Measurements from ENCODE around the gene COL10A1. TPM values are rescaled to one million over a fixed set of nuclear protein-coding genes. Genes with fewer than 3 reads are reported as not detected.

The COL10A1 gene
- total RNA-seq (2014; rRNA removed; shearing (Covaris generic)): 0.02 TPM in 1 of 2 replicates, not detected in the other
- not detected in 2 replicates for polyA plus RNA-seq (2014; cell fraction: nucleus; rRNA removed)

DNA sequence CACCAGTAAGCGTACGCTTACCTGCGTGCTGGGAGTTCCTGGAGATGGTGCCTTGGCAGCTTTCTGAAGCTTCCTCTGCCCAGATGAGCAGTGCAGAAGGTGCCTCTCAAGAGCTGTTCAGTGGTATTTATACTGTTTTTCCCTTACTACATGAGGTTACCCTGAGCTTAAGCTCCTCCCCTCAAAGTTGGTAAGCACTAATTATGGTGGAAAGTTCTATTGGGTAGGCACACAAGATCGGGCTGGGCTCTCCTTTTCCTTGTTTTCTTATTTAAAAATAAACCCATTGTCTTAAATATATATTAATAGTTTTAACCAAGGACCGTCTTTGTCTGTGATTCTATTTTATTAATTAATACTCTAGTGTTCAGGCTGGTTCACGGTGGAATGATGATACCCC is at the start of gene COL10A1:
COL10A1 (minus strand) TSS at position 101 of the 400 bp plus-strand sequence. CDS start 640 bp downstream, outside the sequence.
- no peak for DNase-seq (ENCODE audit: extremely low read depth, low read depth)

DNA sequence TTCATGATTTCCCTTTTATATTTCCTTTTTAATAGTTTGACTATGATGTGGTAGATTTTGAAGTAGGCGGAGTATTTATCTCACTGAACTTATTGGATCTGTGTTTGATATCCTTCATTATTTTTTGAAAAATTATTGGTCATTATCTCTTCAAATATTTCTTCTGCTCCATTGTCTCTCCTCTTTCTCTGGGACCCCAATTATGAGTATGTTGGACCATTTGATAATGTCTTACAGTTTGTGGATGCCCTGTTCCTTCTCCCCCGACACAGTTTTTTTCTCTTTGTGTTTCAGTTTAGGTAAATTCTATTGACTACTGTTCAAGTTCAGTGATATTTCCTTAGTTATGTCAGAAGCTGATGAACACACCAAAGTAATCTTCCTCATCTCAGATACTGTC is 49.4 kb upstream of the COL10A1 start:
- DNase-seq (ENCODE audit: extremely low read depth, low read depth): no peak

DNA sequence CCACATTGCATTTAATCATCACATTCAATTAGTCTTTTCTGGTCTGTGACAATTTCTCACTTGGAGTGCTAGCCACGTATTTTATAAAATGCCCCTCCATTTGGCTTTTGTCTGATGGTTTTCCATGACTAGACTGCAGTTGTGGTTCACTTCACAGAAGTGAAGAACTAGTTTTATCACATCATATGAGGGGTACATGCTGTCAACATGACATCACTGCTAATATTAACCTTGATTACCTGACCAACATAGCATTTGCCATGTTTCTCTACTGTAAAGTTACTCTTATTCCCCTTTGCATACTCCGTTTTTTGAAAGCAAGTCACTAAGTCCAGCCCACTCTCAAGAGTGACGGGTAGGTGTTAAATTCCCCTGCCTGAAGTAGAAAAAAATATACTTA is 48.0 kb upstream of the COL10A1 start:
- no peak for DNase-seq (ENCODE audit: extremely low read depth, low read depth)

DNA sequence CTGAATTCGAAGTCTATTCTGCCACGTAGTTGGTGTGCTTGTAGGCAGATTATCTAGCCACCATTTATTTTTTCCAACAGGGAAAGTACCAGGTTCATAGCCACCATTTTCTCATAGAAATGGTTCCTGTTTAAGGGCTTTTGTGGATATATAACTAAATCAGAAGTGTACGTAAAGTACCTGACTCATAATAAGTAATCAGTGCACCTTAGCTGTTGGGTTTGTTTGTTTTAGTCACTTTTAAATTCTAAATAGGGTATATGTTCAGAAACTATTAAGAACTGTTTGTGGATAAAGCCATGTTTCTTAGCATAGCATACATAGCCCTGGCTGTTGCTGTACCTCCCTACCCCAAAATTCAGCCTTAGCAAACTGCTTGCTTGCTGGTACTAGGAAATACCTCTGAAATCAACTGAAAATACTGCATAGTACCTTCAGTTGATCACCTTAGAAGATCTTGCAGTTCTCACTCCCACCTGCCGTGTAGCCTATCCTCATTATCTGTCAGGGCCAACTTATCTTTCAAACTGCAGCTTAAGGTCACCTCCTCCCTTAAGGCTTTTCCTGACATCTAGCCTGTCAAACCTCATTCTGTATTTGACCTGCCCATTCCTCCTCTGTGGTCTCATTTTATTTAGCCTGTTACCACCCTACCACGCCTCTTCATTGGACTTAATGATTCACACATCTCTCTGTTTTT is 44.6 kb upstream of the COL10A1 start:
- no peak for DNase-seq (ENCODE audit: extremely low read depth, low read depth)

DNA sequence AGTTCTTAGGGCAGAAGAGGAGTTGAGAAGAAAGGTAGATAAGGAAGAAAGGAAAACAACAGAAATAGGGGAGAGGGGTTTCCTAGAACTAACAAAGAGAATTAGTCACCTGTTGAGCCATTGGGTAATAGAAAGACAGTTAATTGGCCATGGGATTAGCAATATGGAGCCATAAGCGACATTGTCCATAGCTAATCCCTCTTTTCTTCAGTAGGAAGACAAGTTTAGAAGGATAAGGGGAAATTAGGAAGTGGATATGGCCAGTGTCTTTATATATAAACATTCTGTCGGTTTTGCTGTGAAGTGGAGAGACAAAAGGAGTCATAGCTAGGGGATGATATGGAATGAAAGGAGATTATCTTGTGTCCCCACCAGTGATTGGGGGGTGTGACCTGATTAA is 43.9 kb upstream of the COL10A1 start:
- no peak for DNase-seq (ENCODE audit: extremely low read depth, low read depth)

DNA sequence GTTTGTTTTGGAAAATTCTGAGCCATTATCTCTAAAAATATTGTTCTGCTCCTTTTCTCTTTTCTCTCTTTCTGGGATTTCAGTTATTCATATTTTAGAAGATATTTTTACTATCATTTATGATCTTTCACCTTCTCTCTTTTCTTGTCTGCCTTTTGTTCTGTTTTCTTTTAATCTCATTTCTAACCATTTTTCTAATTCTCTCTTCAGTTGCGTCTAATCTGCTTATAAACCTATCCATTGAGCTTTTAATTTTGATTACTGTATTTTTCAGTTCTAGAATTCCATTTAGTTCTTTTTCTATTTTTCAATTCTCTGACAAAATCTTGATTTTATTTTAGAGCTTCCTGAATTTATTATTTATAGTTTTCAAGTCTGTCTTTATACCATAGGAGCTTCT is 42.2 kb upstream of the COL10A1 start:
- no peak for DNase-seq (ENCODE audit: extremely low read depth, low read depth)

DNA sequence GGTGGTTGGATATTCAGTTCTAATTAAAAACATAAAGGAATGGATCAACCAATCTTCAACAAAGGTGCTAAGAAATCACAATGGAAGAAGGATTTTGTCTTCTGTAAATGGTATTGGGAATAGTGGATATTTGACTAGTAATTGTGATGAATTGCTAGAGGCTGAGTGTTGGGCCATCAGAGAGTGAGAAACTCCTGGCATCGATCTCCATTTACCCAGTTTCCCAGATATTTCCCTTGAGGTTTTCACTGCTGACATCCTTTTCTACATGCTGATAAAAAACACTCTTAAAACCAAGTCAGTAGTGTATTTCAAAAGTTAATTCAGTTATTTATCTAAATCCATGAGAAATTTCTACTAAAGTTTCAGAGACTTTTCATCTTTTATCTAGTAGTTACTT is 40.4 kb upstream of the COL10A1 start:
- DNase-seq (ENCODE audit: extremely low read depth, low read depth): no peak

DNA sequence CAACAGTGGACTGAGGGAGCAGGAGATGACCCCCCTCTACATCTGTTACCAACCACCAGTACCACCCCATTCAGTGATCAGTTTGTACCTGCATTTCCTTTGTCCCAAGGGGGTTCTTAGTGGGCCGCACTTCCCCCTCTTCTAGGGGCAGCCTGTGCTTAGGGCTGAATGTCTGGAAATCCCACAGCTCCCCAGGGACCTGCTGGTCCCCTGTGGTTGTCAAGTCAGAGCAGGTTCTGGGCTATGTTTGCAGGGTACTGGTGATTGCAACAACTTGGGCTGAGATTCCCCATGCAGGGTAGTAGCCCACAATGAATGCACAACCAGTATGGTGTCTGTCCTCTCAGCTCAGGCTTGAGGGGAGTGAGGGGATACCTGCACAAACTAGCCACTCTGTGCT is 39.7 kb upstream of the COL10A1 start:
- DNase-seq (ENCODE audit: extremely low read depth, low read depth): no peak

DNA sequence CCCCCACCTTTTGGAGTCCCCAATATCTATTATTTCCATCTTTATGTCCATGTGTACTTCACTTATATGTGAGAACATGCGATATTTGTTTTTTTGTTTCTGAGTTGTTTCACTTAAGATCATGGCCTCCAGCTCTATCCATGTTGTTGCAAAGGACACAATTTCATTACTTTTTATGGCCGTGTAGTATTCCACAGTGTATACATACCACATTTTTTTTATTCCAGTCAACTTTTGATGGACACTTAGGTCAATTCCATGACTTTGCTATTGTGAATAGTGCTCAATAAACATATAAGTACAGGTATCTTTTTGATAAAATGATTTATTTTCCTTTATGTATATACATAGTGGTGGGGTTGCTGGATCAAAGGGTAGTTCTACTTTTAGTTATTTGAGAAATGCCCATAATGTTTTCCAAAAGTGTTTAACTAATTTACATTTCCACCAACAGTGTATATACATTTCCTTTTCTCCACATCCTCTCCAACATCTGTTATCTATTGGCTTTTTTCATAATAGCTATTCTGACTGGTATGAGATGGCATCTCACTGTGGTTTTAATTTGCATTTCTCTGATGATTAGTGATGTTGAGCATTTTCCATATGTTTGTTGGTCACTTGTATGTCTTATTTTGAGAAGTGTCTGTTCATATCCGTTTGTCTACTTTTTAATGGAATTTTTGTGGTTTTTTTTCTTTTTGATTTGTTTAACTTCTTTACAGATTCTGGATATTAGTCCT is 34.0 kb upstream of the COL10A1 start:
- no peak for DNase-seq (ENCODE audit: extremely low read depth, low read depth)

DNA sequence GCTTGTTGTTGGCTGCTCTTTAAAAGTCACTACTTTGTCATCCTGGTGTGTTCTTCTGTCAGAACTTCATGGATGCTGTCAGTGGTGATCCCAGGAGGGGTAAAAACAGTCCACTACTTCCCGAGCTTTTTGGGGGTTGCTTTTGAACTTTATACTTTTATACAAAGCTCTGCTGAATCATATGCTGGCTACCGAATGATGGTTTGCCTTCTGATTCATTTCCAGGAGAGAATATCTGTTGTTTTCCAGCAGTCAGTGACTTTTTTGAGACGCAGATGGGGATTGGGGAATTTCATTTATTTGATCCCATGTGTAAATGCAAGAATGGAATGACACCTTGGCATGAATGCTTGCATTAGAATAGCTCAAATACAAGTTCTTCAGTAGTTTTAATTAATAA is 32.7 kb upstream of the COL10A1 start:
- DNase-seq (ENCODE audit: extremely low read depth, low read depth): no peak

DNA sequence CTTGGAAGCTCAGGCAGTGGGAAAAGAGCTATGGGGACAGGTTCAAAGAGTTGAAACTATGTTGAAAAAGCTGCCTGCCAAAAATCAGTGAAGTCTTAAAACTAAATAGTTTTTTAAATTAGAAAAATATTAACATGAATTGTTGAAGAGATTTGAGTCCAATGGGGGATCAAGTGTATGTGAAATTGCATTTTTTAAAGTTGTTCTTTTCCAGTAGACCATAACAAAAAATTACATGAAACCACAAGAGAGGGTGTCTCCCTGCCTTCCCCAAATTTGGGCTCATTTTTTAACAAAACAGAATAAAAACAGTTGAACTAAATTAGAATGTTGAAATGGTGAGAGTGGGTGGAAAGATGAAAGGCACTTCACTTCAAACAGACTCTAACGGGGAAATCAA is 31.5 kb upstream of the COL10A1 start:
- no peak for DNase-seq (ENCODE audit: extremely low read depth, low read depth)

DNA sequence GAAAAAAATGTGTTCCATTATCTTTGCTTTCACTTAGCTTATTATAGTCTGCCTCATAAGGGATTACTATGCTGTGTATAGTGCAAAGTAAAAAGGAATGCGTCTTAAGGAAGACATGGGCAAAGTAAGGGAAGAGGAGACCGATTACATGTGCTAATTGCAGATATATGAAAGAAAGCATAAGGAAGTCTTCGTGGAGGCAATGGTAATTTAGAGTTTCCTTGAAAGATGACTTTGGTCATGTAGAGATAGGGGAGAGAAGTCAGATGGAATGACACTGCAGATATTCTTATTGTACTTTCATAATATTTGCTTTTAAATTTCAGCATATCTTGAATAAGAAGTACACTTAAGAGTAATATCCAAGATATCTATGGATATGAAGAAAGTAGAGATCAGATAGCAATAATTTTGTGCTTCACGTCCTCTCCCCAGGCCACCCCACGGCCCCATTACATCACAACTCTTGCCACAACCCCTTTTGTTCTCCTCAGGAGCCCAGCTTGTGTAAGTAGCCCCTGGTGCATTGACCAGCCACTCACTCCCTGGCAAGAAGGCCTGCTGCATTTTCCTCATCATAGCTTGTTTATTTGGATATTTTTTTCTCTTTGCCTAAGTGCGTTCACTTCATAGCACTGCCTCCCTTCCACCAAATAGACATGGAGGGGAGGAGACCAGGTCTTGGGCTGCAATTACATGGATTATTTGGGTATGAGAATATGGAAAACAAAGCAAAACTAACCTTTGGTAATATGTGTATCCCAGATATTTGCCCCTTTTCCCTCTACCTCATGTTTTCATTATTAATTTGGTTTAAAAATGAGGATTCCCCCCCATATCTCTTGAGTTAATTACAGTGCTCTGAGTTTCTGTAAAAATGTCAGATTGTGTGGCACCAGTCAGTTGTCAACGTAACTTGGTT is 30.7 kb upstream of the COL10A1 start:
- no peak for DNase-seq (ENCODE audit: extremely low read depth, low read depth)

DNA sequence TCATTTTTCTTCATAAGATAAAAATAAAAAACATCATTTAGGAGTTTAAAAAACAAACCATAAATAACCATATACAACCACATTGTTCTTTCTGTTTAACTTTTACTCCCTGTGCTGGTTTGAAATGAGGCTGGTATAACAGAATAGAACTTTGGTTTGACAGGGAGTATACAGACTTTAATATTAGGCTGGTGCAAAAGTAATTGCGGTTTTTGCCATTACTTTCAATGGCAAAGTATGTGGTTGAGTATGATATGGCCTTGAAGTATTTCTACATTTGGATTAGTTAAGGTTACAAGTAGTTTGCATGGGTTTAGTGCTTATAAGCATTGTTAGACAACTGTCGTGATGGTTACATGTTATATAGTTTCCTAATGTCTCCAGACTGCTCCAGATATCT is 29.0 kb upstream of the COL10A1 start:
- DNase-seq (ENCODE audit: extremely low read depth, low read depth): no peak

DNA sequence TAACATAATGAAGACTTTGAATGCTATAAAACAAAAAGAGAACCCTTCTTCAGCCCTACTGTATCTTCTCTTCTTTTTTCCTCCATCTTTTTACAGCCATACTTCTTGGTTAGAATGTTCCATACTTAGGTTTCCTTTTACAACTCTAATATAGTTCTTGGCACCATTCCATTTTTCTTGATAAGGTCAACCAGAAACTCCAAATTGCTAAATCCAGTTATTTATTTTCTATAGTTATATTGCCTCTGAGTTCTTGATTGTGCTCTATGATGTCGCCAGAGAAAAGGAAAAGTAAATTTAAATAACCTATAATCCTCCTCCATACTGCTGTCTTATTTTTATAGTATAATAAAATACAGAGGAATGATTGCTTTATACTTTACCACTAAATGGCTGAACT is 26.7 kb upstream of the COL10A1 start:
- no peak for DNase-seq (ENCODE audit: extremely low read depth, low read depth)

DNA sequence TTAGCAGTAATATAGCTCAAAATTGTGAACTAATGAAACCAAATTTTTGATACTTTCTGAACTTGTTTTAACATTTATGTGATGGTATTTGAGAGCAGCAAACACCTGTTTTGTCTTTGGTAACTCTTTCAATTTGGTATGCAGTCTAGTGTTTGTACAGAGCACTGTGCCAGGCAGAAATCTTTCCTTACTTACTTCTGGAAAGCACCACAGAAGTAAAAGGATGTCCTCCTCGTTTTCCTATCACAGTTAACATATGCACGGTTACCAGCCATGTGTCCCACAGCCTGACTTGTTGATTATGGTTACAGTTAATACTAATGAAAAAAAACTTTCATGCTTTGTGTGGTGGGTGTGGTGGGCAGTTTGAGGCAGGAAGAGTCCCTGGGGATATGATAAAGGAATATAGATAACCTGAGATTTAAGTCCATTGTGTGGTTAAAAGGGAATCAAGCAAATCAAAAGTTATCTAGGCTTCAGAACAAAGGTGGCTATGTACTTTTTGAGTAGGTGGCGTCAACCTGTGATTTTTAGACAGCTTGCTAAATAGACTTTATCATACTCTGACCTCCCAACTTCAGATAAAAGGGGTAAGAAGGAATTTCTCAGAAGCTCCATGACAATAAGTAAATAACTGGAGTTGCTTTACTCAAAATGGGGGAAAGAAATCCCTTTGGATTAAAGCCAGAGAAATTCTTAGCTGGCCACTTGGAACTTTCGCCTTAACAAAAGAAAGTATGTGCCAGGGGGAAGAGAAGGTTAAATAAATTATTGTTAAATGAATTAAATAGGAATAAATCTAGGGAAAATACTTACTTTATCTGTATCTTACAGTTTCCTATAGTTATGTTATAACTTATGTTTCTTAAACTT is 20.1 kb upstream of the COL10A1 start:
- DNase-seq (ENCODE audit: extremely low read depth, low read depth): no peak

DNA sequence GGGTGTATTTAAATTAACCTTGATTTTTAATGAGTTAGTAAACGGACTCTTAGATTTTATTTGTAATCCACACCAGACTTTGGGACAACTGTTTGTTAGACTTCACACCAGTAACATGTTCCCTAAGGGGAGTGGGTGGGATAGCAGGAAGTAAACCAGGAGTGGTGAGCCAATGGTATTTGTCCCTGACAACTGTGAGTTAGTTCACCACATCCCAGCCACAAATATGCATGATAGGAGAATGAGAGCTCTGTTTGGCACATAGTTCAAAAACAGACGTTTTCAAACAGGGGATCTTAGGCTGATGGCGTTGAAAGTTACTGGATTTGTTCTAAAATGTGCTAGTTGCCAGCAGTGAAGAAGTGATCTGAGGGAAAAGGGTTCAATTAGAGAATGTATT is 18.7 kb upstream of the COL10A1 start:
- DNase-seq (ENCODE audit: extremely low read depth, low read depth): no peak

DNA sequence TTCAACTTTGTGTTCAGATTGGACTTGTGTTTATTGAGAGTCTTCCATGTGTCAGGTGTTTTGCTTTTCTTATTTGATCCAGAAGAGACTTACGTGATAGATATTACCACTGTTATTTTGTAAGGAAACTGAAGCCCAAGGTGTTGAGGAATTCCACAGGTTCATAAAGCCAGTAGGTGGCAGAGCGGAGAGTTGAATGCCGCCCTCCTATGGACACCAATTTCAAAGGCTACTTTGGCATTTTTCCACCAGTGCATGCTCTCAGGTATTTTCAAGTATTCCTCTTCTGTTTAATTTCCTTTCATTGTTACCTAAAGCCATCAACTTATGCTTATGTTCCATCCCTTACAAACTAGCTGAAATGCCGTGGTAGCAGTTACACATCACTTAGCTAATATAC is 14.0 kb upstream of the COL10A1 start:
- no peak for DNase-seq (ENCODE audit: extremely low read depth, low read depth)

DNA sequence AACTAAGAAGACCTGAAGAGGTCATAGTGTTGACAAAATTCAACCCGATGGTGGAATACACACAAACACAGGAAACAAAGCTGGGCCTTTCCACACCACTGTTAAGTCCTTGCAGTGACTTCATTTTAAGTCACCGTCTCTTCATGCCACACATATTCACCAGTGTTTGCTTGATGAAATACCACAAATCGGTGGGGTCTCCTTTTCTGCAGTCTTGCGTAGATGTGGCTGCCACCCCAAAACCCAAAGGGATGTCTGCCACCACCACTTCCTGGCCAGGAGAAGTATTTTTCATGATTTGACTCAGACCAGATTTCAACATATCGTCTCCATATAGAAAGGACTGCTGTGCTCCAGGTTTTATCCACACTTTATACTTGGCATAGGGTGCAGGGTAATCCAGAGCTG is 11.0 kb upstream of the COL10A1 start:
- no peak for DNase-seq (ENCODE audit: extremely low read depth, low read depth)

DNA sequence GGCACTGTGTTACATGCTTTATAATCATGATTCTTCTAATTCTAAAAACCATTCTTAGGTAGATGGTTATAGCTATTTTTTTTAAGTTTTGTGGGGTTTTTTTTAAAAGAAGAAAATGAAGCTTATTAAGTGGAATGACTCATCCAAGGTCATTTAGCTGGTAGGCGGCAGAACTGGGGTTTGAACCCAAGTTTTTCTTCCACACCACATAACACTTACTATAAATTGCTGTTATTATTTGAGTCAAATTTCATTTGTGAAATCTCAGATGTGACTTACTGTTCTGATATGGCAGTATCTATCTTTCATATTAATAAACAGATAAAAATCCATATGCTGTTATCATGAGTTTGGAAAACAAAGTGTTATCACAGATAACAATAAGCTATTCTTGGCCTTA is 10.4 kb upstream of the COL10A1 start:
- DNase-seq (ENCODE audit: extremely low read depth, low read depth): no peak

DNA sequence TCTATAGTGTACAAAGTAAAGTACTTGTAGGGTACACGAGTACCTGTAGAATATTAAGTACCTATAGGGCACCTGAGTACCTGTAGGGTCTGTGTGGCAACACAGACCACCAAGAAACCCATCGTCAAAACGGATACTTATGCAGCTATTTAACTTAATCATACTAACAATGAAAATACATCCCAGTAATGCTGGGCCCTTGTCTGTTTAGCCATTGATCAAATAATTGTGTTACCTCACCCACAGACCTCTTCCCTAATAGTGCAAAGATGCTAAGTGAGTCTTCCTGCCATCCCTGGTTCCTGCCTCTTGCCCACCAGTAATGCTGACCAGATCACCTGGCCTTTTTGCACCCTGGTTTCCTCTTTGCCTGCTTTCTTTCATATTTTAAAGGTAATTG is 7.5 kb upstream of the COL10A1 start:
- no peak for DNase-seq (ENCODE audit: extremely low read depth, low read depth)
